Measurements from ENCODE around the gene RNF25.
A peak's percentile ranks its signal among the peaks of the same experiment; 100 is the strongest.

RNF25 gene, protein sequence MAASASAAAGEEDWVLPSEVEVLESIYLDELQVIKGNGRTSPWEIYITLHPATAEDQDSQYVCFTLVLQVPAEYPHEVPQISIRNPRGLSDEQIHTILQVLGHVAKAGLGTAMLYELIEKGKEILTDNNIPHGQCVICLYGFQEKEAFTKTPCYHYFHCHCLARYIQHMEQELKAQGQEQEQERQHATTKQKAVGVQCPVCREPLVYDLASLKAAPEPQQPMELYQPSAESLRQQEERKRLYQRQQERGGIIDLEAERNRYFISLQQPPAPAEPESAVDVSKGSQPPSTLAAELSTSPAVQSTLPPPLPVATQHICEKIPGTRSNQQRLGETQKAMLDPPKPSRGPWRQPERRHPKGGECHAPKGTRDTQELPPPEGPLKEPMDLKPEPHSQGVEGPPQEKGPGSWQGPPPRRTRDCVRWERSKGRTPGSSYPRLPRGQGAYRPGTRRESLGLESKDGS

DNA sequence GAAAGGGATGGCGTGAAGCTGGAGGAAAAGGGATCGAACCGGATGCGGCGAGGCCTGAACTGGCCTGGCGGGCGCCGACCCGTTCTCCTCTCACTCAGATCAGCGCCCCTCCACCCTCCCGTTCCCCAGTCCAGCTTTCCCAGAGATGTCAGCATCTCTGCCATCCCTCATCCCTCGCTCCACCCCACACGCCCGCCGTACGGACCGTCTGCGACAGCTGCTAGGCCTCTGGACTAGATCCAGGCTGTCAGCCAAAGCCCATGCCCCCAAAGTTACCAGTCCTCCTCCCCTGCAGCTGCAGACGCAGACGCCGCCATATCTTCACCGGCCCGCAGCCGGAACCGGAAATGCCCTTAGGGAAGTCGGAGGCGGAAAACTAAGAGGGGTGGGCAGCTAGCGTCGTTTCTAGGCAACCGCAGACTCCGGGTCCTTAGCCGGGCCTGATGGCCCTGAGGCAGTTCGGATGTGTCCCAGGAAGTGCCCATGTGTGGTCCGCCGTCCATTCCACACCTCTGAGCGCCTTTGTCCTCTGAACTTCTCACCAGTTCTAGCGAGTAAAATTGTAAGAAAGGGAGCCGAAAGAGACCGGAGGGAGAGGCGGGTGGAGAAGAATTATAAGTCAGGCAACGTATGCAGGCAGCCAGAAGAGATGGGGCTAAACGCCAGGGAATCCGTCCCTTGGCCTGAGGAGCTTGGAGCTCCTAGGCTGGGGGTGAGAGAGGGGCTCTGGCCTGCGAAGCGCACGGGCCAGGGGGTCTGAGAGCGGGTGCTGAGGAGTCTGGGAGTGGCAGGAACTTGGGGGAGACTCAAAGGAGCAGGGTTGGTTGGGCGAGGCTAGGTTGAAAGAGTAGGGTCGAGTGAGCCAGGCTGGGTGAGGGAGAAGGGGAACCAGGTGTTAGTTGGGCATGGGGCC is at the start of gene RNF25, which contains the start of gene STK36:
Gene RNF25, minus strand, starts transcription at position 349 of the 913 bp plus-strand sequence. Its CDS starts 32 bp downstream, at position 317.
Gene STK36, plus strand, starts transcription at position 433 of the 913 bp plus-strand sequence. CDS start 744 bp downstream, outside the sequence.
- peak; percentile 70 for DNase-seq

DNA sequence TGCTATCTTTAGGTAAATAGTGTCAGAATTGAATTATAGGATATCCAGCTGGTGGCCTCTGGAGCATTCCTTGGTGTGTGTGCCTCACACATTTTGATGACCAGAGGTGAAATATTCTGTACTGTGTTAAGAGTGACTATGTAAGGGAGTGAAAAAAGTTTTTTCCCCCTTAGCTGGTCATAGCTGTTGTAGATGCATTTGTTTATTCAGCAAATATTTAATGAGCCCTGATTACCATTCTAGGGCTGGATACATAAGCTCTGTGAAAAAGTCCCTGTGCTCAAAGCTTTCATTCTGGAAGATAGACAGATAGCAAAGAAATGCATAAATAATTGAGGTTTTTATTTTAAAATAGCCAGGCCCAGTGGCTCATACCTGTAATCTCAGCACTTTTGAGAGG is 49.7 kb upstream of the RNF25 start:
- DNase-seq = no peak

DNA sequence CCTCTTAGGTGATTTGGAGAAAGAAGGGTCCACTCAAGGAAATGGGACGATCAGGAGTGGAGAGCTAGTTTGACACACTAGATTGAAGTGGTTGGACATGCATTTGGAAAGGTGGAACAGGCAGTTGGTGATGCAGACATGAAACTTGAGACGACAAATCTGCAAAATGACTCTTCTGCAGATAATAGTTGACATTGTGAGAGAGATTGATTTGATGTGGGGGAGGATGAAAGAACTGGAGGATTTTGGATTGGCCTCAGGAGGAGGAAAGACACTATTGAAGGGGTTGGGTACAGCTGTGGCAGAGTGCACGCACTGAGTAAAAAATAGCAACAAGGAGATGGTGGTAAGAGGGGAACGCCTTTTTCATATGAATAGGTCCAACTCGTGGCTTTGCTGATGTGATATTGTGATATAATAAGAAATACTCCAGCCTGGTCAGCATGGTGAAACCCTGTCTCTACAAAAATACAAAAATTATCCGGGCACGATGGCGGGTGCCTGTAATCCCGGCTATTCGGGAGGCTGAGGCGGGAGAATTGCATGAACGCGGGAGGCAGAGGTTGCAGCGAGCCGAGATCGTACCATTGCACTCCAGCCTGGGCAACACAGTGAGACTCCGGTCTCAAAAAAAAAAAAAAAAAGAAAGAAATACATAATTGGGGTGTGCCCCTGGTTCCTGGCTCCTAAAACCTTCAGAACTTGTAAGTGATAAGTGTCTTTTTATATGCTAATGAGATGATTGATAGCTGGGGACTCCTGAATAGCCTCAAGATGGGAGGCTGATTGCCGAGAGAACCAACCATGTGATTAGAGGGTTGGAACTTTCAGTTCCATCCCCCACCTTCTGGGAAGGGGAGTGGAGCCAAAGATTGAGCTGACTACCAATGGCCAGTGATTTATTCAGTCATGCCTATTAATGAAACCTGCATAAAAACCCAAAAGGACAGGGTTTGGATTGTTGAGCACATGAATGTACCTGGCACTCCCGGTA is 48.5 kb upstream of the RNF25 start:
- no peak for DNase-seq

DNA sequence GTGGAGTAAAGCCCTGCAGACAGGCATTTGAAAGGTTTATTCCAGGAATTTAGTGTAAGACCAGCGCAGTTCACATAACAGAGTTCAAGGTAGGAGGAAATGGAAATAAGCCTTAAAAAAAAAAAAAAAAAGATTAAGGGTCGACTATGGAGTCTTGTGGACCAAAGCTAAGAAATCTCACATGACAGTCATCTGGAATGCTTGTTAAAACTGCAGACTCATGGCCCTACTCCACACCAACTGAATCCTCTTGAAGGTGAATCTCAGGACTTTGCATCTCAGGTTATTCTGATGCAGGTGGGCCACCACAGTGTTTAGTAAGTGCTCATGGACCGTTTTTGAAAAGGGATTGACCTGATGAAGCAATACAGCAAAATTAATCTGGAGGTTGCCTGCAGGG is 47.7 kb upstream of the RNF25 start:
- no peak for DNase-seq

DNA sequence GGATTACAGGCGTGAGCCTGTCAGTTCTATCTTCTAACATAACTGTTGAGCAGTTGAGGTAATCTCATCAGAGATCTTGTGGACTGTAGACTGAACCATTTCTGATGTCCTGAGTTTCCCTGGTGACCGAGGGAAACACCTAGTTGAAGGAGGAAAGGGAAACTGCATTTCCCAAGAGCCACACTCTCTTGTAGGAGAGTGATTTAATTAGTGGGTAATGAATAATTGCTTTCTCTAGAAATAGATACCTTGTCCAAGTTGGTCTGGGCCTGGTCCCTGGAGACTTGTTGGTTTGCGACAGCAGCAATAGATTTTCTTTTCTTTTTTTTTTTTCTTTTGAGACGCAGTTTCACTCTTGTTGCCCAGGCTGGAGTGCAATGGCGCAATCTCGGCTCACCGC is 46.3 kb upstream of the RNF25 start:
- no peak for DNase-seq

DNA sequence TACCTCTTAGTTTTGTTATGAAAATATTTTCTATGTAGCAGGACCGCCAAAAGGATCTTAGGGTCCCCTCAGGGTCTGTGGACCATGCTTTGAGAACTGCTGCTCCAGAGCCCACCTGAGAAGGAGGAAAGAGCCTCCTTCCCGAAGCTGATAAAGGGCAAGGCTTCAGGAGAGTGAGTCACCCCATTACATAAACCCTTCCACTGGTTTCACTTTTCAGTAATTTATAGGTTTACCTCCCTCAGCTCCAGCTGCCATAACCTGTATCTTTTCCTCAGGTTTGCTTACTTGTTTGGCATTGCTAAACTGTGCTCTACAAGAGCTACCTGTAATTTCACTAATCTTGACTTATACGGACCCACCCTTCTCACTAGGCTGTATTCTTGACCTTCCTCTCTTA is 45.5 kb upstream of the RNF25 start:
- no peak for DNase-seq

DNA sequence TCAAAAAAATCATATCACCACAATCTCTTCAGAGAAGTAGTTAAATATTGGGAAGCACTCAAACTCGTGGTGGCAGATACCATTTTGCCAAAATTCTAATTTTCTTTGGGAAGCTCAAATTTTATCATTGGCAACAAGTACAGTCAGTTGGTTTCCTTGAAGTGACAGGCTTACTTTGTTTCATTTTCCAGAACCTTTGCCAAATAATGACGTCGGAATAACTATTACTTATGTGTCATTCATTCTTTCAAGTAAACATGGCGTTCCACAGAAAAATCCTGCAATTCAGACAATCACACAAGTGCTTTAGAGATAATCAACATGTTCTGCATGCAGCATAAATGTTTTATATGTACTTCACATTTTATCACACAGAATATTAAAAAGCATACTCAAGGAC is 44.3 kb upstream of the RNF25 start:
- DNase-seq = no peak

DNA sequence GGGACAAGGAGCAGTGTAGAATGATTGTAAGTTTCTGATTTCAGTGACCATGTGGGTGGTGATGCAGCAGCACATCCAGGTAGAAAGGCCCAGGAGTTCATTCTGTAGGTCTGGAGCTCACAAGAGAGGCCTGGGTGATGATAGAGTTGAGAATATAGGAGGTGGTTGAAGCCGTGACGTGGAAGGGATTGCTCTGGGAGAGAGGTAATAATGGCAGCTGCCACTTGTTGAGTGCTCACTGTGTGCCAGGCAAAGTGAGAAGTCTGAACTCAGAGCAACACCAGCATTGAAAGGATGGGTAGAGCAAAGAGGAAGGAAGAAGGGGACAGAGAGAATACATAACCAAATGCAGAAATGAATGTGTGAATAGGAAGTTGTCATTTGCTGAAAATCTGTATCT is 42.1 kb upstream of the RNF25 start:
- DNase-seq = no peak

DNA sequence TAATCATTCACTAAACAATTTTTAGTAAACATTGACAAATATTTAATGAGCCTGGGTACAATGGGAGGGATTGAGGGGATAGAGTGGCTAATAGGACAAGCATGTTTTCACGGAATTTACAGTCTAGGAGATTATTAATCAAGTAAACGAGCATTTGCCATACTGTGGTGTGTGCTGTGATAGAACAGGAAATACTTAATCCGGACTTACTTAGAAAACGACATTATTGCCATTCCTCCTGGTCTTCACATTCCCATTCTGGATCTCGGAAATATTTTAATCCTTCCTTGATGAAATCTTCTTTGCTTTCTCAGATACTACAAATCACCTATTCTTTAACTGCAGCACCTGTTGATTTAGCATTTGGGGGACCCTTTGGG is 39.7 kb upstream of the RNF25 start:
- no peak for DNase-seq

DNA sequence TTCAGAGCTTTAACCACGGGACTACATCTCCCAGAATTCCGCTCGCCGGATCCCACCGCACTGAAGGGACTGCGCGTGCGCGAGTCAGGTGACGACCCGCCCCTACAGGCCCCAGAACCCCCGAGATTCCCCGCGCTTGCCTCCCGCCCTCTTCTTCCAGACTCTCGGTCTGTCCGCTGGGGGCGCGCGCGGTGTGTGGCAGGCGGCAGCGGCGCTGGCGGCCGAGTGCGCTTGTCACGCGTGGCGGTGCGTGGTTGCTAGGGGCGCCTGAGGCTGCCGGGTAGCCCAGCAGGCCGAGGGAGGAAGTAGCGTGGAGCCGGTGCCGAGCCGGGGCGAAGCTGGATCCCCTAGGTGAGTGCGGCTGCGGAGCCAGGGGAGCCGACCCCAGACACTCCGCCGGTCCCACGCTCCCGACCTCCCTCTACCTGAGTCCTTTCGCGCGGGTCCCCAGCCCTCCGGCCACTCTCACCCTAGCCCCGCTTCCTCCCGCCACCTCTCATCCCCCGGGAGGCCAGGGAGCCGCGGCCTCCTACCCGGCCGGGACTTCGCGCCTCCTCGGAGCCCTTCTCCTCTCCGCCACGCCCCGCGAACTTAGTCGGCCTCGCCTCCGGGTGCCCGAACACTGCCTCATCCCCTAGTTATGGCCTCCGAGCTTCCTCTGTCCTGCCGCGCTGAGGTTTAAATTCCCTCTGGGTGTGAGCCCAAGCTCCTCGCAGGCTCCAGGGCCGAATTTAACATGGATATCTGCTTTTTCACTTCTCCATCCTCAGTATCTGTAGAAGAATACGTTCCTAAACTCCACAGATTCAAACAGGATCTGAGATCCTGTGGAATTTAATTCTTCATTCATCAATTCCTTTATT is 39.1 kb upstream of the RNF25 start, which contains the start of gene TTLL4:
Gene TTLL4, plus strand, starts transcription at position 149 of the 863 bp plus-strand sequence. CDS start 26,842 bp downstream, outside the sequence.
- peak; percentile 95 for DNase-seq

DNA sequence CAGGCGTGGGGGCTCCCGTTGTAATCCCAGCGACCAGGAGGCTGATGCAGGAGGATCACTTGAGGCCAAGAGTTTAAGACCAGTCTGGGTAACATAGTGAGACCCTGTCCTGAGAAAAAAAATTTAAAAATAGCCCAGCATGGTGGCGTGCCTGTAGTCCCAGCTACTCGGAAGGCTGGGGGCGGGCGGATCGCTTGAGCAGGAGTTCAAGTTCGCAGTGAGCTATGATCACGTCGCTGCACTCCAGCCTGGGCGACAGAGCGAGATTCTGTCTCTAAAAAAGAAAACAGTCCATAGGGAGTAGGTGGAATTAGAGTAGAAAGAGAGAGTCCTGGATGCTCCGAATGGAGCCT is 38.5 kb upstream of the RNF25 start:
- DNase-seq = no peak

DNA sequence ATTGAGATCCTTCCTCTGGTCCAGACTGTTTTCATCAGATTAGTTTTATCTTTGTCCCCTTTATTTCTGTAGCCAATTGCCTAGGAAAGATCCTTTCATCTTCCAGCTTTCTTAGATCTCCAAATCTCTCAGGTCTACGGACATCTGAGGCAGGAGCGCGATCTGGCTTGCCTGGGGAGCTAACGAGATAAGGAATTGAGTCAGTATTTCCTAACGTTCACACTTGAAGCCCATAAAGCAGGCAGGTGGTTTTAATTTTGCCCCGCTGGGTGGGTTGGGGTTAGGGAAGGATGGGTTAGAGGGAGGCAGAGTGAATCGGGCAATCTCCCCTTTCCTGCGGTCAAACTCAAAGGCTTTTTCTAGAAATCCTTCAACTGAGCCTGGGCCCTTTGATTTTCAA is 38.1 kb upstream of the RNF25 start:
- no peak for DNase-seq

DNA sequence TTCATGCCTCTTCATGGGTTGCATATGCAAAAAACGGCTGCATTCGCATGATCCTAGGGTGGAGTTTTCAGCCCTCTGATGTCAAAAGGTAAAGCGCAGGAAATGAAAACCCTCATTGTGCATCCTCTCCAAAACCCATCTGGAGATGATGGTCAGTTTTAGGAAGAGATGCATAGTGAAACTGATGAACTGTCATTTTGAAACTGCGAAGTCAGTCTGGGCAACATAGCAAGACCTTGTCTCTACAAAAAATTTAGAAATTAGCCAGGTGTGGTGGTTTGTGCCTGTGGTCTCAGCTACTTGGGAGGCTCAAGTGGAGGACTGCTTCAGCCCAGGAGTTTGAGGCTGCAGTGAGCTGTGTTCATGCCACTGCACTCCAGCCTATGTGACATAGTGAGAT is 36.3 kb upstream of the RNF25 start:
- no peak for DNase-seq

DNA sequence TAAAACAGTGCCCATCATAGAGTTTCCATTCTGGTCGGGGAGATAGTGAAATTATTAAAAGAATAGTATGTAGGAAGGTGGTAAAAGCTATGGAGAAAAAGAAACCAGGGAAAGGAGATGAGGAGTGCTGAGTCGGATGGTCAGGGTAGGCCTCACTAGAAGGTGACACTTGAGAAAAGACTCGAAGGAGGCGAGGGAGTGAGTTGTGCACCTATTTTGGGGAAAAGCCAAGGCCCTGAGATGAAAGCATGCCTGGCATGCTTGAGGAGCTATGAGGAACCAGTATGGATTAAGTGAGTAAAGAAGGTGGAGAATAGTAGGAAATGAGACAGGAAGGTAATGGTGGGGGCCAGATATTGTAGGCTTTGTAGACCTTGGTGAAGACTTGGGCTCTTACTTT is 31.5 kb upstream of the RNF25 start:
- DNase-seq = no peak

DNA sequence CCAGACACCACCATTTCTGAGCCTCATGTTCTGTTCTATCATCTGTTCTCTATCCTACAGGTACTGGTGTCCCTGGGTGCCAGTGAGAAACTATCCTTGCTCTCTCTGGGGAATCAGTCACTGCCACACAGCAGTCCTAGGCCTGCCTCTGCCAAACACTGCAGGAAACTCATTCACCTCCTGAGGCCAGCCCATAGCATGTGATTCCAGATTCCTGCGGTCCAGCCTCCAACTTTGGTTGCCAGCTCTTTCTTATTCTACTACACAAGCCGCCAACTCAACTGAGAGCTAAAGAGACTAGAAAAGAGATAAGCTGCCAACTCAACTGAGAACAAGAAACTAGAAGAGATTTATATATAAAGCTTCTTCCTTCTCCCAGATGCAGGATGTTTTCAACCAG is 30.0 kb upstream of the RNF25 start:
- DNase-seq = no peak

DNA sequence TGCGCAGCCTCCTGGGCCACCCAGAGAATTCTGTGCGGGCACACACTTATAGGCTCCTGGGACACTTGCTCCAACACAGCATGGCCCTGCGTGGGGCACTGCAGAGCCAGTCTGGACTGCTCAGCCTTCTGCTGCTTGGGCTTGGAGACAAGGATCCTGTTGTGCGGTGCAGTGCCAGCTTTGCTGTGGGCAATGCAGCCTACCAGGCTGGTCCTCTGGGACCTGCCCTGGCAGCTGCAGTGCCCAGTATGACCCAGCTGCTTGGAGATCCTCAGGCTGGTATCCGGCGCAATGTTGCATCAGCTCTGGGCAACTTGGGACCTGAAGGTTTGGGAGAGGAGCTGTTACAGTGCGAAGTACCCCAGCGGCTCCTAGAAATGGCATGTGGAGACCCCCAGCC is 27.1 kb upstream of the RNF25 start:
- DNase-seq = no peak

DNA sequence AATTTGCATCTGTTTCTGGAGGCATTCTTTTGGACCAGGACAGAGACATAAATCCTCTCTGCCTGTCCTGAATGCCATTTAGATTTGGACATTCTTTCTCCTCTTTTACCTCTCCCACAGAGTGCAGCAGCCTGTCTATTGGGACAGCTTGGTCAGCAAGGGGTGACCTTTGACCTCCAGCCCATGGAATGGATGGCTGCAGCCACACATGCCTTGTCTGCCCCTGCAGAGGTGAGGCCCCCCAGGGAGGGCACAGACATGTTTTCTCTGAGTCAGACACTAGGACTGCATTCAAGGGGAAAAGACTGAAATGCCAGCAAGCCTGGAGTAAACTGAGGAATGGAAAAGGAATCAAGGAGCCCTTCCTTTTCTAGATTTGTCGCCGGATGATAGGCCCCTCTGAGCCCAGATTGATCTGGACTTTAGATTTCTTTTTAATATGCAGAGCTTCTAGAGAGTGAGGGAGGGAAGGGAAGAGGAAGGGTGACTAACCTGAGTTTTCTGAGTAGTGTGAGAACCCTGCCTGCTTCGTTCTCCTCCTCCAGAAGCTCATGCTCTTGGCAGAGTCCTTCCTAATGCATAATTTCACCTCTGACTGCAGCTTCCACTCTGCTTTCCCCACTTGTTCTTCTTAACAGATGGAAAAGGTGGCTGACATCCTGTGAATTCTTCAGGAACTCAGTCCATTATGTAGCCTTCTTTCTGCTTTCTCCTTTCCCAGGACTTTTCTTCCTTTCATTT is 22.8 kb upstream of the RNF25 start:
- no peak for DNase-seq

DNA sequence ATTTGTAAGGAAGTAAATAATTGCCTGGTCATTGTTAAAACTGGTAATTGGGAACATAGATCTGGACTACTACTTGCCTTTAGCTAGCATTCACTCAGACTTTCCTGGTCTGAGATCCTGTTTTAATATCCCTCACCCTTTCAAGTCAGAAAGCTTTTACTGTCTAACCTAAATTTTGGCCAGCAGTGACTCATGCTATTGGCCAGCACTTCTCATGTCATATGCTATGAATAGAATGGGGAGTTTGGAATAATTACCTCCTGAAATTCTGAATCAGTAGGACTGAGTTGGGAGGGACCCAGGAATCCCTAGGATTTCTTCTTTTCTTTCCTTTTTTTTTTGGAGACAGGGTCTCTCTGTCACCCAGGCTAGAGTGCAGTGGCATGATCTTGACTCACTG is 19.4 kb upstream of the RNF25 start:
- no peak for DNase-seq

DNA sequence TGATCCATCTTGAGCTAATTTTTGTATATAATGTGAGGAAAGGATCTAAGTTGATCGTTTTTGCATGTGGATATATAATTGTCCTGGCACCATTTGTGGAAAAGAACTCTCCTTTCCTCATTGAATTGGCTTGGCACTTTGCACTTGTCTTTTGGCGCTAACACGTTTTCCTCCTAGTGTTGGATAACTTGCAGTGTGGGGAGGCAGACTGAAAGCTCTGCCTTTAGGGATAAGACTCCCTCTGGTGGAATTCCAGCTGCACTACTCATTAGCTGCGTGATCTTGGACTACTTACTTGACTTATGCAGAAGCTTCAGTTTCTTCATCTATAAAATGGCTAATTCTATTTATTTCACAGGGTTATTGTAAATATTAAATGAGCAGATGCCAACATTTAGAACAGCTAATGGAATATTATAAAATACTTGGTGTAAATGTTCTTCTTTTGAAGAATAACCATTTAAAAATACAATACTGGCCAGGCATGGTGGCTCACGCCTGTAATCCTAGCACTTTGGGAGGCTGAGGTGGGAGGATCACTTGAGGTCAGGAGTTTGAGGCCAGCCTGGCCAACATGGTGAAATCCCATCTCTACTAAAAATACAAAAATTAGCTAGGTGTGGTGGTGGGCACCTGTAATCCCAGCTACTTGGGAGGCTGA is 15.7 kb upstream of the RNF25 start:
- DNase-seq = peak; percentile 18

DNA sequence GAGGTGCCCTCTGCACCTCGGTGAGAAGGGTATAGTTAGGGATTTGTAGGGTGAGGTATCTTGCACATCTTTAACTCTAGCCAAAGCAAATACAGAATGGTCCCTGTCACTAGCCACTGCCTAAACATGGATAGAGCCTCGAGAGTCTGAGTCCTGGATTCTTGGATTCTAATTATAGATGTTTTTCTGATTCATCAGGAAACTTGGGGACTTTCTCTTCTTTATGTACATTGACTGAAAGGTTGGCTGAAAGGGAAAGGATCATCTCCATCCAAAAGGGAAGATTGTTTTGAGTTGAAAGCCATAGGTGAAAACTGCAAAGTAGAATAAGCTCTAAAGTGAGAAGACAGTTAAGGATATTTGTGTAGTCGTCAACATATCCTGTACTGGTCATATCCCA is 8.3 kb upstream of the RNF25 start:
- no peak for DNase-seq
